ENCODE data around the gene TMPRSS2. TPM values are rescaled to one million over a fixed set of nuclear protein-coding genes. Genes with fewer than 3 reads are reported as not detected.

Gene TMPRSS2
- total RNA-seq, 1 donor from 2014 or later, result not detected

DNA sequence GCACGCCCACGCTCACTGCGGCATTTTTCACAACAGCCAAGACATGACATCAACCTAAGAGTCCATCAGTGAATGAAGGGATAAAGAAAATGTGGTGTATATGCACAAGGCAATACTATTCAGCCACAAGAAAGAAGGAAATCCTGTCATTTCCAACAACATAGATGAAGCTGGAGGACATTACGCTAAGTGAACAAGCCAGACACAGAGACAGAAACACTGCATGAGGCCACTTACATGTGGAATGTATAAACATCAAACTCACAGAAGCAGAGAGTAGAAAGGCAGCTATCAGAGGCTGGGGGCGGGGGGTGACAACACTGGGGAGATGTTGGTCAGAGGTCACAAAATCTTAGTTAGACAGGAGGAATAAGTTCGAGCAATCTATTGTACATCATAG lies 20.9 kb downstream of the TMPRSS2 start:
- H3K9me3 ChIP-seq (ENCODE audit: control insufficient read depth in 3 of 3, low read length in 3 of 3), result no peaks in the 10 kb centered on the region
- peaks cover 2 to 28% (median 16%) of the 10 kb centered on the region in 3 donors for H3K27me3 ChIP-seq (ENCODE audit: control insufficient read depth in 3 of 3, insufficient read depth in 3 of 3, low read length in 3 of 3)
- no peaks in the 10 kb centered on the region for H3K36me3 ChIP-seq (ENCODE audit: control insufficient read depth in 3 of 3, insufficient read depth in 3 of 3, low read length in 3 of 3)
- no peak overlapping the region for H3K9ac ChIP-seq (ENCODE audit: low read depth in 1 of 3, low read length in 3 of 3)
- no peaks in the 10 kb centered on the region for H3K4me1 ChIP-seq (ENCODE audit: control insufficient read depth in 3 of 3, insufficient read depth in 3 of 3, low read length in 3 of 3)
- H3K4me3 ChIP-seq (ENCODE audit: low read length in 3 of 3), result no peak overlapping the region
- no peak overlapping the region for H3K27ac ChIP-seq (ENCODE audit: low read depth, low read length)

DNA sequence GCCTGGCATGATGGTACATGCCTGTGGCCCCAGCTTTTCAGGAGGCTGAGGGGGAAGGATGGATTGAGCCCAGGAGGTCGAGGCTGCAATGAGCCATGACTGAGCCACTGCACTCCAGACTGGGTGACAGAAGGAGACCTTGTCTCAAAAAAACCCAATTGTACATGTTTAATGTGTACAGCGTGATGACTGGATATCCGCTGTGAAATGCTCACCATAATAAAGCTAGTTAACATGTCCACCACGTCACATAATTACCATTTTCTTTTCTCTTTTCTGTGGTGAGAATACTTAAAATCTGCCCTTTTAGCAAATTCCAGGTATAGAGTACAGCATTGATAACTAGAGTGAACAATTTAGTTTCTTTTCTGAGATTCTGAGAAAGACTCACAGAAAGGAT lies 24.0 kb downstream of the TMPRSS2 start:
- Histone ChIP-seq H3K4me3 (ENCODE audit: low read length in 3 of 3) (no peak overlapping the region), H3K27me3 (ENCODE audit: control insufficient read depth in 3 of 3, insufficient read depth in 3 of 3, low read length in 3 of 3) (peaks cover 5 to 36% (median 24%) of the 10 kb centered on the region in 3 donors), H3K27ac (ENCODE audit: low read depth, low read length) (no peak overlapping the region), H3K9ac (ENCODE audit: low read depth in 1 of 3, low read length in 3 of 3) (no peak overlapping the region), H3K36me3 (ENCODE audit: control insufficient read depth in 3 of 3, insufficient read depth in 3 of 3, low read length in 3 of 3) (no peaks in the 10 kb centered on the region), H3K9me3 (ENCODE audit: control insufficient read depth in 3 of 3, low read length in 3 of 3) (no peaks in the 10 kb centered on the region), H3K4me1 (ENCODE audit: control insufficient read depth in 3 of 3, insufficient read depth in 3 of 3, low read length in 3 of 3) (no peaks in the 10 kb centered on the region)

DNA sequence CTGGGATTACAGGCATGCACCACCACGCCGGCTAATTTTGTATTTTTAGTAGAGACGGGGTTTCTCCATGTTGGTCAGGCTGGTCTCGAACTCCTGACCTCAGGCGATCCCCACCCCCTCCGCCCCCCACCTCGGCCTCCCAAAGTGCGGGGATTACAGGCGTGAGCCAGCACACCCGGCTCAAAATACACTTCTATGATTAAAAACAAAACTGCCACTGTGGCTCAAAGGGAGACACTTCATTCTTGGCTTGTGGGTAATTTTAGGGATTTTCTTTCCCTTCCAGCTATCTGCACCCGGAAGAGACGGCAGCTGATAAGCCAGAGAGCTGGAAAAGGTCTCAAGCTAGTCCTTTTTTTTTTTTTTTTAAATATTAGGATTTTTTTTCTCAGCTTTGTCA lies 24.5 kb downstream of the TMPRSS2 start:
- Histone ChIP-seq H3K27me3 (ENCODE audit: control insufficient read depth in 3 of 3, insufficient read depth in 3 of 3, low read length in 3 of 3) (peaks cover 7 to 36% (median 27%) of the 10 kb centered on the region in 3 donors), H3K4me1 (ENCODE audit: control insufficient read depth in 3 of 3, insufficient read depth in 3 of 3, low read length in 3 of 3) (no peaks in the 10 kb centered on the region), H3K9ac (ENCODE audit: low read depth in 1 of 3, low read length in 3 of 3) (no peak overlapping the region), H3K4me3 (ENCODE audit: low read length in 3 of 3) (no peak overlapping the region), H3K27ac (ENCODE audit: low read depth, low read length) (no peak overlapping the region), H3K36me3 (ENCODE audit: control insufficient read depth in 3 of 3, insufficient read depth in 3 of 3, low read length in 3 of 3) (no peaks in the 10 kb centered on the region), H3K9me3 (ENCODE audit: control insufficient read depth in 3 of 3, low read length in 3 of 3) (no peaks in the 10 kb centered on the region)

DNA sequence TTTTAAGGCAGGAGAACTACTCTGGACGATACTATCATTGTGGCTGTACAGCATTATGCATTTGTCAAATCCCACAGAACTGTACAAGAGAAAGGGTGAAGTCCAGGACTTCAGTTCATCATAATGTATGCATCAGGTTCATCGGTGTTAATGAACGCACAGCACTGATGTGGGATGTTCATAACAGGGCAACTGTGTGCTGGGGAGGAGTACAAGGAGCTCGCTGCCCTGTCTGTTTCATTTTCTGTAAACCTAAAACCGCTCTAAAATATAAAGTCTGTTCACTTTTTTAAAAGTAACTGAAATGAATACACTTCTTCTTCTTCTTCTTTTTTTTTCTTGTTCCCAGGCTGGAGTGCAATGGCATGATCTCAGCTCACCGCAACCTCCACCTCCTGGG lies 25.0 kb downstream of the TMPRSS2 start:
- Histone ChIP-seq H3K36me3 (ENCODE audit: control insufficient read depth in 3 of 3, insufficient read depth in 3 of 3, low read length in 3 of 3) (no peaks in the 10 kb centered on the region), H3K9ac (ENCODE audit: low read depth in 1 of 3, low read length in 3 of 3) (no peak overlapping the region), H3K4me1 (ENCODE audit: control insufficient read depth in 3 of 3, insufficient read depth in 3 of 3, low read length in 3 of 3) (no peaks in the 10 kb centered on the region), H3K4me3 (ENCODE audit: low read length in 3 of 3) (no peak overlapping the region), H3K27me3 (ENCODE audit: control insufficient read depth in 3 of 3, insufficient read depth in 3 of 3, low read length in 3 of 3) (peaks cover 9 to 32% (median 25%) of the 10 kb centered on the region in 3 donors), H3K9me3 (ENCODE audit: control insufficient read depth in 3 of 3, low read length in 3 of 3) (no peaks in the 10 kb centered on the region), H3K27ac (ENCODE audit: low read depth, low read length) (no peak overlapping the region)

DNA sequence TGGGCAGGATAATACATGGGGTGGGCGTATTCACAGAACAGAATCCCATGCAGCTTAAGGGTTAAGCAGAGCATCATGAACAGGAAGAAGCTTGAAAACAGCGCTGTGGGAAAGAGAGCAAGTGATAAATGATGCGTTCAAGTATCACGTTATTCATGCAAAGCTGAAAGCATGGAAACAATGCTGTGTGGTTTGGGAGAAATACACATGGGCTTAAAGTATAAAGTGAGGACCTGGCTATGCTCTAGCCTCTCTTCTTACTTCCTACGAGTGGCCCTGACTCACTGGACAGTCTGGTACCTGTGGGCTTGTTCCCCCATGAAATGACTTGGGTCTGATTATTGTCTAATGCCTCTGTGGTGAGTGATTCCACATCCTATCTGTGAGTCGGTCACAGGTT lies 25.7 kb downstream of the TMPRSS2 start:
- Histone ChIP-seq H3K4me3 (ENCODE audit: low read length in 3 of 3) (no peak overlapping the region), H3K4me1 (ENCODE audit: control insufficient read depth in 3 of 3, insufficient read depth in 3 of 3, low read length in 3 of 3) (no peaks in the 10 kb centered on the region), H3K36me3 (ENCODE audit: control insufficient read depth in 3 of 3, insufficient read depth in 3 of 3, low read length in 3 of 3) (no peaks in the 10 kb centered on the region), H3K27ac (ENCODE audit: low read depth, low read length) (no peak overlapping the region), H3K9ac (ENCODE audit: low read depth in 1 of 3, low read length in 3 of 3) (no peak overlapping the region), H3K27me3 (ENCODE audit: control insufficient read depth in 3 of 3, insufficient read depth in 3 of 3, low read length in 3 of 3) (peaks cover 10 to 32% (median 28%) of the 10 kb centered on the region in 3 donors), H3K9me3 (ENCODE audit: control insufficient read depth in 3 of 3, low read length in 3 of 3) (no peaks in the 10 kb centered on the region)

DNA sequence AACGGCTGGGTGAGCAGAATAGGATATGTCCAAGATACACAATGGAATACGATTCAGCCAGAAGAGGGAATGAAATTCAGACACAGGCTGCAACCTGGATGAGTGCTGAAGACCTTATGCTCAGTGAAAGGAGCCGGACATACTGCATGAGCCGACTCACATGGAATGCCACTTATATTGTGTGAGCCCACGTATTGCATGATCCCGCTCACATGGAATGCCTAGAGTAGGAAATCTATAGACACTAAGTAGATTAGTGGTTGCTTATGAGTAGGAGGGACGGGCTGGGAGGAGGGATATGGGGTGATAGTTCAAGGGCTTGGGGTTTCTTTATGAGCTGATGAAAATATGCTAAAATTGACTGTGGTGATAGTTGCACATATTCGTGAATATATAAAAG lies 26.8 kb downstream of the TMPRSS2 start:
- H3K4me3 ChIP-seq (ENCODE audit: low read length in 3 of 3), result no peak overlapping the region
- peaks cover 10 to 27% (median 25%) of the 10 kb centered on the region in 3 donors for H3K27me3 ChIP-seq (ENCODE audit: control insufficient read depth in 3 of 3, insufficient read depth in 3 of 3, low read length in 3 of 3)

DNA sequence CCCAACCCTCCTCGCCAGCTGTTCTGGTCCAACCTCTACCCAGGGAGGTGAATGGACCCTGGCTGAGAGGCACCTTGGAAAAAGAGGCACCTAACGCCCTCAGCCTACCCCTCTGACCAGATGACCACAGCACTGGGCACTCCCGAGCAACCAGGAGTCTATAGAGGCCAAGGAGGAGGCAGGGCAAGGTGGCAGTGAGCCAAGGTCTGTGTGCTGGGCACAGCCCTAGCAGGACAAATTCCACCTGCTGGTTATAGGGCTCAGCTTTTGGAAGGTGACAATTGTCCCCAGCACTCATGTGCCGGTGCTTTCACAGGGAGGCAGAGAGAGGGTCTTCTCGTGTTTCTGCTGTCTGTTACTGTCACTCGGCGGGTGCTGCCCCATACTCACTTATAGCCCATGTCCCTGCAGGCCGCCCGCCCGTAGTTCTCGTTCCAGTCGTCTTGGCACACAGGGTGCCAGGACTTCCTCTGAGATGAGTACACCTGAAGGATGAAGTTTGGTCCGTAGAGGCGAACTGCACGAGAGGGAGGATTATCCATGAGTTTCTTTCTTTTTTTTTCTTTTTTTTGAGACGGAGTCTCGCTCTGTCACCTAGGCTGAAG lies 27.8 kb downstream of the TMPRSS2 start:
- Histone ChIP-seq H3K9ac (ENCODE audit: low read depth in 1 of 3, low read length in 3 of 3) (no peak overlapping the region), H3K4me3 (ENCODE audit: low read length in 3 of 3) (no peak overlapping the region), H3K27ac (ENCODE audit: low read depth, low read length) (no peak overlapping the region), H3K36me3 (ENCODE audit: control insufficient read depth in 3 of 3, insufficient read depth in 3 of 3, low read length in 3 of 3) (no peaks in the 10 kb centered on the region), H3K9me3 (ENCODE audit: control insufficient read depth in 3 of 3, low read length in 3 of 3) (no peaks in the 10 kb centered on the region), H3K4me1 (ENCODE audit: control insufficient read depth in 3 of 3, insufficient read depth in 3 of 3, low read length in 3 of 3) (no peaks in the 10 kb centered on the region), H3K27me3 (ENCODE audit: control insufficient read depth in 3 of 3, insufficient read depth in 3 of 3, low read length in 3 of 3) (peaks cover 10 to 31% (median 27%) of the 10 kb centered on the region in 3 donors)

More for the DNA sequence above, 26.8 kb downstream of the TMPRSS2 start:
- Histone ChIP-seq H3K9ac (ENCODE audit: low read depth in 1 of 3, low read length in 3 of 3) (no peak overlapping the region), H3K9me3 (ENCODE audit: control insufficient read depth in 3 of 3, low read length in 3 of 3) (no peaks in the 10 kb centered on the region), H3K36me3 (ENCODE audit: control insufficient read depth in 3 of 3, insufficient read depth in 3 of 3, low read length in 3 of 3) (no peaks in the 10 kb centered on the region), H3K4me1 (ENCODE audit: control insufficient read depth in 3 of 3, insufficient read depth in 3 of 3, low read length in 3 of 3) (no peaks in the 10 kb centered on the region), H3K27ac (ENCODE audit: low read depth, low read length) (no peak overlapping the region)

DNA sequence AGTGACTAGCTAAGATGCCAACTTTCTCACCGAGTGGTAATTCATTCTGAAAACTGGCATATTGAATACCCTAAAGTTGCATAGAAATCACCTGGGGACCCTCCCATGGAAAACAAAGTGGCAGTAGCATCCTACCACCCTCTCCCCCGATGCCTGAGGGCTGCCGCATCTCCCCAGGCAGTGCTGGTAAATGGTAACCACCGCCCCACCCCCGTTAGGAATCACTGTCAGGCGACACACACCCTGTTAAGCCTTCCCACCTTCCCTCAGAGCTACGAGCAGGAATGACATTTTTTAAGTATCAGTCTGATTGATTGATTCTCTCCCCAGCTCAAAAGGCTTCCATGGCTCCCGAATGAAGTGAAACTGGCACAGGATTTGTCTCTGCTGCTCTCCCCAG lies 28.3 kb downstream of the TMPRSS2 start:
- Histone ChIP-seq H3K4me3 (ENCODE audit: low read length in 3 of 3) (no peak overlapping the region), H3K36me3 (ENCODE audit: control insufficient read depth in 3 of 3, insufficient read depth in 3 of 3, low read length in 3 of 3) (no peaks in the 10 kb centered on the region), H3K4me1 (ENCODE audit: control insufficient read depth in 3 of 3, insufficient read depth in 3 of 3, low read length in 3 of 3) (no peaks in the 10 kb centered on the region), H3K9me3 (ENCODE audit: control insufficient read depth in 3 of 3, low read length in 3 of 3) (no peaks in the 10 kb centered on the region), H3K27me3 (ENCODE audit: control insufficient read depth in 3 of 3, insufficient read depth in 3 of 3, low read length in 3 of 3) (peaks cover 10 to 31% (median 27%) of the 10 kb centered on the region in 3 donors), H3K9ac (ENCODE audit: low read depth in 1 of 3, low read length in 3 of 3) (no peak overlapping the region), H3K27ac (ENCODE audit: low read depth, low read length) (no peak overlapping the region)

DNA sequence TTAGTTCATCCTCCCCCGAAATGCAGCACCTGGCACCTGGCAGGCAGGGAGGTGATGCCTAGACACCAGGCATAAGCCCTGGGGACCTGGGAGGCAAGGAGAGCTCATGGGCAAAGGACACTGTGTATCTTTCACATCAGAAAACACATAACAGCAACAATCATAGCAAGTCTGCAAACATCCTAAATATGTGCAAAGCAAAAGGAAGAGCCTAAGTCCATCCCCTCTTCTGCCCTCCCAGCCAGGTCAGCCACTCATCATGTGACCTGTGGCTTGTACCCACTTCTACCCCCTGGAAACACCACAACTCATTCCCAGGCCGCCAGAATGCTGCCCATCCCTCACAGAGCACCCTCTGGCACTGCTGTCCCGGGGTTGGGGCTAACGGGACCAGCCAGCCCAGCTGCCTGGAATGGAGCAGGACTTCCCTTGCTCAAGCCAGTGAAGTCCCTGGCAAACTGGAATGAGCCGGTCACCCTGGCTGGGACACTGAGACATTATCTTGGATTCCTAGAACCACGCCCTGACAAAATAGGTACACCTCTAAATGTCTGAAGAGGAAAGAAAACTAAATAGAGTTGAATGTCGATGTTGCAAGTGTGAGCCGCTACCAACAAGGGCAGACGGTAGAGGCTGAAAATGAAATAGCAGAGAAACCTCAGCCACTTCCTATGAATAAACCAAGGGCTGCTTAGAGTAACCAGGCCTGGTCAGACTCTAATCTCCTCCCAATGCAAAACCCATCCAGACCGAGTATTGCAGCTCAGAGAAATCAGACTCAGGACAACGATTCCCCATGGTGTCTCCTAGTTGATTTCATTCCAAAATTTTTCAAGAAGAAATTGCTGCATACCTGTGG lies 29.4 kb downstream of the TMPRSS2 start:
- Histone ChIP-seq H3K27ac (ENCODE audit: low read depth, low read length) (no peak overlapping the region), H3K9ac (ENCODE audit: low read depth in 1 of 3, low read length in 3 of 3) (no peak overlapping the region), H3K27me3 (ENCODE audit: control insufficient read depth in 3 of 3, insufficient read depth in 3 of 3, low read length in 3 of 3) (peaks cover 10 to 28% (median 28%) of the 10 kb centered on the region in 3 donors), H3K36me3 (ENCODE audit: control insufficient read depth in 3 of 3, insufficient read depth in 3 of 3, low read length in 3 of 3) (no peaks in the 10 kb centered on the region), H3K4me1 (ENCODE audit: control insufficient read depth in 3 of 3, insufficient read depth in 3 of 3, low read length in 3 of 3) (no peaks in the 10 kb centered on the region), H3K9me3 (ENCODE audit: control insufficient read depth in 3 of 3, low read length in 3 of 3) (no peaks in the 10 kb centered on the region), H3K4me3 (ENCODE audit: low read length in 3 of 3) (no peak overlapping the region)

DNA sequence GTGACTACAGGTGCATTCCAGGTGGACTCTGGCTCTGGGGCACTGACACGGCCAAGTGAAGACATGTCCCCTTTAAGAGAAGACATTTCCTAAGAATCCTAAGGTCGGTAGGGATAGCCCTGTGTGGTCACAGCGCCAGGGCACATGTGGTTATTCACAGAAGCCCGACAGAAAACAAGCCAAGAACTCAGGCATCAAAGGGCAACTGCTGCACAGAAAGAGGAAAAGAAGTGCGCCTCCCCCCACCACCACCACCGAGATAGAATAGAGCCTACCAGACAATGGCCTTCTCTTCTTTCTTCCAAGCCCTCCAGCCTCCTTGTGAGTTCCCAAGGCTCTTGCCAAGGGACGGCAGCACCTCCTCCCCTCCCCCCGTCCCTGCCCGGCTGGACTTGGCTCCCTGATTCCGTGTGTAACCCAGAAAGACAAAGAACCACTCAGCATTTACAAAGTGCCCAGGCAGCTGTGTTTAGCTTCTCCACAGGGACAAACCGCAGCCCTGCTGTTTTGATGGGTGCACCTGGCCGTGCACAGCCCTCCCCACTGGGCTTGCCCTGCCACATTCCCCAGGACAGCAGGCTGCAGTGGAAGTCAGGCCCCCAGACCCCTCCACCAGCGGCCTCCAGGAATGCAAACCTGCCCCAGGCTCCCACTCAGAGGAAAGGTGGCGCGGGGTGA lies 30.2 kb downstream of the TMPRSS2 start:
- Histone ChIP-seq H3K4me3 (ENCODE audit: low read length in 3 of 3) (no peak overlapping the region), H3K27me3 (ENCODE audit: control insufficient read depth in 3 of 3, insufficient read depth in 3 of 3, low read length in 3 of 3) (peaks cover 12 to 34% (median 31%) of the 10 kb centered on the region in 3 donors), H3K27ac (ENCODE audit: low read depth, low read length) (no peak overlapping the region)

More for the DNA sequence above, 30.2 kb downstream of the TMPRSS2 start:
- Histone ChIP-seq H3K9ac (ENCODE audit: low read depth in 1 of 3, low read length in 3 of 3) (no peak overlapping the region), H3K36me3 (ENCODE audit: control insufficient read depth in 3 of 3, insufficient read depth in 3 of 3, low read length in 3 of 3) (no peaks in the 10 kb centered on the region), H3K4me1 (ENCODE audit: control insufficient read depth in 3 of 3, insufficient read depth in 3 of 3, low read length in 3 of 3) (no peaks in the 10 kb centered on the region), H3K9me3 (ENCODE audit: control insufficient read depth in 3 of 3, low read length in 3 of 3) (no peaks in the 10 kb centered on the region)

Data from skeletal muscle tissue (tissue), 4 donors.